GM18511 (cell line): ENCODE results near the gene GRIK4.

ENCODE experiments used
- ATAC-seq: cut with Tn5 transposase; IDR thresholded peaks from one replicate; pipeline ENCODE4 v1.9.1; 2021; ENCODE audit warnings: mild to moderate bottlenecking, moderate library complexity; ENCODE audit not compliant: unreplicated experiment

GRIK4 gene

GRCh38 chr11:120798854-120799253 lies 287.3 kb downstream of the GRIK4 start:
- ATAC-seq = no peak

DNA sequence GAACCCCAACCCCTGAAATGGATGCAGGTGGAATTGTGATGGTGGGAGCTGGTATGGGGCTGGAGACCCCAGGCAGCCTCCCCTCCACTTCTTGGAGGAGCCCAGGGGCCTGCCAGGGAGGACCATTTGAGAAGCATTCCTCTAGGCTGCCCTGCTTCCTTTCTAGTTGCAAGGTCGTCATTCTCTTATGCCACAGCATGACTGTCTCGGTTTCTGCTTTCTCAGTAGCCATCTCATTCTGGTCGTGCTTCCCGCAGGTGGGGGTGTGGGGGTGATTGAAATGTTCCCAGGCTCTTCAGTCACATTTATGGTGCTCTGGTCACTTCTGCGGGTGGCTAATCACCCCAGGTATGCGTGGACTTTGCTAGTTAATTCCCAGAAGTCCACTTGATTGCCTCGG lies 288.7 kb downstream of the GRIK4 start:
- no peak for ATAC-seq

GRCh38 chr11:120801801-120802689 lies 290.5 kb downstream of the GRIK4 start:
- ATAC-seq = no peak

GRCh38 chr11:120805960-120806555 lies 294.5 kb downstream of the GRIK4 start:
- ATAC-seq = no peak

GRCh38 chr11:120807414-120808150 lies 296.0 kb downstream of the GRIK4 start:
- no peak for ATAC-seq

- no peak for ATAC-seq
Observed at GRCh38 chr11:120808616-120809050, 297.1 kb downstream of the GRIK4 start.

DNA sequence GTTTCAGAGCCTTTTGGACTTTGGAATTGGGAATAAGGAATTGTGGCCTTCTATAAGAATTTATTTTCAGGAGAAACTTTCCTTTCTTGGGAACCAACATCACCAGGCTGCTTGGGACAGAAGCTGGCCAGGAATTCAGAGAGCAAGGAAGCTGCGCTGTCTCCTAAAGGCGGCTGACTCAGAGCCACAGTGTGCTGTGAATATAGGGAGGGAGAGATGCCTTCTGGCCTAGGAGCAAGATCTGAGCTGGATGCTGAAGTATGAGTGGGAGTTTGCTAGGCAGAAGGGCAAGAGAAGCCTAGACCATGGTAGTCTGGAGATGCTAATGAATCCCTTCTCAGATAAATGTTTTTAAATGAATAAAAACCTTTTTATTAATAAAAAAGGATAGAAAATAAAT lies 298.7 kb downstream of the GRIK4 start:
- no peak for ATAC-seq

GRCh38 chr11:120811199-120811598 lies 299.7 kb downstream of the GRIK4 start:
- no peak for ATAC-seq

GRCh38 chr11:120811731-120812130 lies 300.2 kb downstream of the GRIK4 start:
- no peak for ATAC-seq

DNA sequence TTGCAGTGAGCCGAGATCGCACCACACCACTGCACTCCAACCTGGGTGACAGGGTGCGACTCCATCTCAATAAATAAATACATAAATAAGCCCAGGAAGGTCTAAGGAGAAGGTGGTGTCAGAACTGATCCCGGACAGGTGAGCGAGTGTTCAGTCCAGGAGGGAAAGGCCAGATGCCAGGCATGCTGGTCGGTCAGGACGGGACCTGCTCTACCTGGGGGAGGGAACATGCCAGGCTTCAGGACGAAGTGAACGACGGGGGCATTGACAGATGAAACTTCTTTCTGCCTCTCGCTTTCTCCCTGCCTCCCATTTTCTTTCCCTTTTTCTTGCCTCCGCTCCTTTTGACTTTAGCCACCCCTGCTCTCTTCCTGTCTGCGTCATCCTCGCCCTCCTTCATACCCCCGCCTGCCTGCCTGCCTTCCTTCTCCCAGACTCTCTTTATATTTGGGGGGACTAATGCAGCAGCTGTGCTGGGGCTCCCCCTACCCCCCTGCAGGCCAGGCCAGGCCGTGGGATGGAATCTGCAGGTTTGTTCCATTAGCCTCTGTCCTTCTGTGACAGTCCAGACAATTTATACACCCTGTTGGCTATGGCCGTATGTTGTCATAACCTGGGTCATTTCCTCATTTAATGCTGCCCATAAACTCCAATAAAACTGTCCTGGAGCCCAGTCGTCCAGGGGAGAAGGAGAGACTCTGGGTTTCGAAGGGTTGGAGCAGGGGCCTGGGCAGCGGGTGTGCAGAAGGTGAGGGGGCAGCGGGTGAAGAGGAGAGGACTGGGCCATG lies 303.2 kb downstream of the GRIK4 start:
- no peak for ATAC-seq

GRCh38 chr11:120815319-120816100 lies 304.0 kb downstream of the GRIK4 start:
- ATAC-seq = no peak

DNA sequence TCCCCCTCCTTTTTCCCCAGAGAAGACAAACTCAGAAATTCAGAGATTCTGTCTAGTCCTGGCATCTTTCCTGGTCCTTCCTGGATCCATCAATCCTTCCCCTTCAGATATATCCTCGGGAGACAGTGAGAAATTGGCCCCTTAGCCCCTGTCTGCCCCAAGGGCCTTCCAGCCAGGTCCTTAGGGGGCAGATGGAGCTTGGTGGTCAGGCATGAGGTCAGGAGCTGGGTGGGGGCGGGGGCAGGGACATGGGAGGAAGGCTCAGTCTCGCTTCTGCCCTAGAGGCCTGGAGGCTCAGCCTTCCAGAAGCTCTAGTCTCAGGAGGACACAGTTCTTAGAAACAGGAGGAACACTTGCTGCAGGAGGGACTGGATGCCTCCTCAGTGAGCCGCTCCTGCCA lies 304.6 kb downstream of the GRIK4 start:
- ATAC-seq = no peak

GRCh38 chr11:120816711-120817110 lies 305.2 kb downstream of the GRIK4 start:
- ATAC-seq = no peak

- ATAC-seq = no peak
Observed at GRCh38 chr11:120817158-120817557, 305.6 kb downstream of the GRIK4 start.

DNA sequence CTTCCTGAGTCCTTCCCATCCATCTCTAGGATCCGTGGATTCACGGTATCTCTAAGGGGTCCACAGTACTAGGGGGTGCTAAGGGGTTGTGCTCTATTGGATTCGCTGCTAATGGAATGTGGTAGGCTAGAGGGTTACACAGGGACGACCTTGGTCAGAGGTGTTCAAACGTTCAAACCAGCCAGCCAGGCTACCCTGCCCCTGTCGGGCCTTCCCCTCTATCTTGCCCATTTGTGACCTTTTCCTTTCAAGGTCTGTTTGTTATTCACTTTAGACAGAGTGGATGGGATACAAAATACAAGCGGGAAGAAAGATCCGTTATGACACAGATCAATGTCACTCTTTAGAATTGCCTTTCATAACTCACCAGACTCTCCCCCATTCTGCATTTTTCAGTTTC lies 306.5 kb downstream of the GRIK4 start:
- ATAC-seq = no peak

DNA sequence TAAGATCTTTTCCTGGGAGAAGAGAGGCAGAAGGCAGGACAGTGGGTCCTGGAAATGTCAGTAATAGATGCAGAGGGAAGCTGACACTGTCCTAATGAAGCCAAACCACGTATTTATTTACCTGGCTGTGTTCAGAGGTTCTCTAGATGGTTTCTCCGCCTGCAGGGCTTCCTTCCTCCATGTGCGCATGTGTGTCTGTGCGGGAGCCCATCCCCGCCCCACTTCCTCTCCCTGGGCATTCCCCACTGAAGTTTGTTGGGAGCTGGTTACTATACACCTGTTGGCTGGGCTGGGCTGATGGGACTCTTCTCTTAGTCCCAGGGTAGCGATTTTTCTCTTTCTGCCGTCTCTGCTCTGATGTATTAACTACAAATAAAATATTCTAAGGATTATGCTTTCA lies 307.5 kb downstream of the GRIK4 start:
- no peak for ATAC-seq

- ATAC-seq = no peak
Observed at GRCh38 chr11:120819437-120820365, 308.2 kb downstream of the GRIK4 start.

- no peak for ATAC-seq
Observed at GRCh38 chr11:120823159-120823558, 311.6 kb downstream of the GRIK4 start.

- no peak for ATAC-seq
Observed at GRCh38 chr11:120824242-120824641, 312.7 kb downstream of the GRIK4 start.
